Measurements from ENCODE around the gene SH2D7.

The SH2D7 gene

DNA sequence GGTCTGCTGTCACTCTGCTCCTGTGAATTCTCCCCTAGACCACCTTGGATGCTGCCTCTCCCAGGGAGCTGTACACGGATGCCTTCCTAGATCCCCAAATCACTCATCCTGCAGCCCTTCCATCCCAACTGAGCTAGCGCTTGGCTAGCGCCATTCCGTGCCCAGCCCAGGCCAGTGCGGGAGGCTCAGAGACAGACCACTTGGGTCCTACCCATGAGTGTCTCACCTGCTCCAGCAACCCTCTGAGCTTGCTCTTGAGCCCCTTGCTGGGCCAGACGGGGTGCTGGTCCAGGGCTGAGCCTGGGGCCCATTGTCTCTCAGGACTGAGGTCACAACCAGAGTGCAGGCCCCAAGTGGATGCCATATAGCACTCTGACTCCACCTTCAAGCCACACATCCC, 17.7 kb downstream of the SH2D7 start:
- no peaks in the 10 kb centered on the region for H3K27me3 ChIP-seq (ENCODE audit: low read depth)
- DNase-seq (ENCODE audit: low spot score in 2 of 2), result no peak
- peaks cover 4% of the 10 kb centered on the region for H3K4me1 ChIP-seq
- H3K36me3 ChIP-seq (replicated peaks), result no peaks in the 10 kb centered on the region; the same call in 1 of the 2 replicates
- no peak overlapping the region for H3K4me3 ChIP-seq
- no peaks in the 10 kb centered on the region for H3K9me3 ChIP-seq
- in situ Hi-C loops (cut with MboI; ENCODE audit: low sequenced_read_pairs), result loop anchor here (5.0 kb wide), 2 partner anchors 87 to 132 kb away; no protein-coding TSS in a partner anchor

DNA sequence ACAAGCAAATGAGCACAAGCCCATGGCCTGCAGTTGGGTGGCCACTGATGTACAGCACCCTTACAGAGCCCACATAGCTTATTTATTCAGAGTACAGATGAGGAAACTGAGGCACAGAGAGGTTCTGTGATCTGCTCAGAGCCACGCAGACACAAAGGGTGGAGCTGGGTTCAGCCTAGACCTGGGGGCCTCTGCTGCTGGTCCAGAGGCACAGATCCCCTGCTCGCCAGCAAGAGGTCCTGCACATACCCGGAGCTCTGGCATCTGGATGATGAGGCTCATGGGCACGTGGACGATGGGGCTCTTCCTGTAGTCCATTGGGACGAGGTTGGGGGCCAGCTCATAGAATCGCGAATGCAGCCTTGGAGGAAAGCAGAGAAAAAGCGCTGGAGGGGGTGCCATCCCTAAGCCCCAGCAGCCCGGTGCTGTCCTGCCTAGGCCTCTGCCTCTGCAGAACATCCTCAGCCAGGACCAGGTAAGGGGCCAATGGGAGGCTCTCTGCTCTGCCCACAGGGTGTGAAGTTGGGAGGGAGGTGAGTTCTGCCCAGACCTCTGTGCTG, 18.6 kb downstream of the SH2D7 start:
- DNase-seq (ENCODE audit: low spot score in 2 of 2), result no peak
- Histone ChIP-seq H3K36me3 (replicated peaks) (no peaks in the 10 kb centered on the region; the same call in 1 of the 2 replicates), H3K27me3 (ENCODE audit: low read depth) (no peaks in the 10 kb centered on the region), H3K9me3 (no peaks in the 10 kb centered on the region), H3K4me3 (no peak overlapping the region), H3K4me1 (peaks cover 4% of the 10 kb centered on the region)
- in situ Hi-C loops (cut with MboI; ENCODE audit: low sequenced_read_pairs), result loop anchor here (5.0 kb wide), 2 partner anchors 86 to 131 kb away; no protein-coding TSS in a partner anchor

DNA sequence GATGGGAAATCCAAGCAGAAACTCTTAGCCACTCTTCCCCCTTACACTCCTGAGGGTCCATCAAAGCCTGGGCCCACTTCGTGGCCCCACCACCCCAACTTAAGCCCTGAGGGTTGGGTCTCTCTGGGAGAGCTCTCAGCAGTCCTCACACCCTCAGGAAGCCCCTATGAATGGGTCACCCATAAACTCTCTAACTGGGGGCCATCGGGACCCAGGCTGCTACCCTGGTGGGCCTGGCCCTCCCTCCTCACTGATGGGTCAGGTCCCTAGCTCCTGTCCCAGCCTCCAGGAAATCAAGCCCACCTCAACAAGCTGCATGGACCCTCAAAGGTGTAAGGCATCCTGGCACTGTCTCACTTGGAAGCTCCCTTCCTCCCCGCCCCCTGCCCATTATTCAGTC, 19.4 kb downstream of the SH2D7 start:
- in situ Hi-C loops (cut with MboI; ENCODE audit: low sequenced_read_pairs), result loop anchor here (5.0 kb wide), 2 partner anchors 86 to 131 kb away; no protein-coding TSS in a partner anchor
- Histone ChIP-seq H3K27me3 (ENCODE audit: low read depth) (no peaks in the 10 kb centered on the region), H3K4me1 (peaks cover 7% of the 10 kb centered on the region), H3K36me3 (replicated peaks) (no peaks in the 10 kb centered on the region; the same call in 1 of the 2 replicates), H3K9me3 (no peaks in the 10 kb centered on the region), H3K4me3 (no peak overlapping the region)
- DNase-seq (ENCODE audit: low spot score in 2 of 2), result no peak

DNA sequence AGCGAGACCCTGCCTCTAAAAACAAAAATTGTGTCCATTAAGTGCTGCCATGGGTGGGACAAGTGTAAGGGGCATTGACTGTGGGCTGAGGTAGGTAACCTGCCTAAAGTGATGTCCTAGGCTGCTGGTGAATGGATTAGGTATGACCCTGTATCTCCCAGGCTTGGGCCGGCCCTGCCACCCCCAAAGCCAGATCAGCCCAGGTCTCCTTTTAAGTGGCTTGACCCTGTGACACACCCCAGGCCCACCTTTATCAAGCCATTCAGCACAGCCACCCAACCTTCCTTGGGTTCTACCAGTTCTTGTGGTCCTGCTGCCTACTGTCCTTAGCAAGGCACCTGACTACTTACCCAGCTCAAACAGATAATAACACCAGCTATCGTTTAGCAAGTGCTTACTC, 20.2 kb downstream of the SH2D7 start:
- Histone ChIP-seq H3K4me1 (peaks cover 7% of the 10 kb centered on the region), H3K9me3 (no peaks in the 10 kb centered on the region), H3K27me3 (ENCODE audit: low read depth) (no peaks in the 10 kb centered on the region), H3K4me3 (no peak overlapping the region), H3K36me3 (replicated peaks) (no peaks in the 10 kb centered on the region; the same call in 1 of the 2 replicates)
- in situ Hi-C loops (cut with MboI; ENCODE audit: low sequenced_read_pairs), result loop anchor here (5.0 kb wide), 2 partner anchors 85 to 130 kb away; no protein-coding TSS in a partner anchor
- no peak for DNase-seq (ENCODE audit: low spot score in 2 of 2)

DNA sequence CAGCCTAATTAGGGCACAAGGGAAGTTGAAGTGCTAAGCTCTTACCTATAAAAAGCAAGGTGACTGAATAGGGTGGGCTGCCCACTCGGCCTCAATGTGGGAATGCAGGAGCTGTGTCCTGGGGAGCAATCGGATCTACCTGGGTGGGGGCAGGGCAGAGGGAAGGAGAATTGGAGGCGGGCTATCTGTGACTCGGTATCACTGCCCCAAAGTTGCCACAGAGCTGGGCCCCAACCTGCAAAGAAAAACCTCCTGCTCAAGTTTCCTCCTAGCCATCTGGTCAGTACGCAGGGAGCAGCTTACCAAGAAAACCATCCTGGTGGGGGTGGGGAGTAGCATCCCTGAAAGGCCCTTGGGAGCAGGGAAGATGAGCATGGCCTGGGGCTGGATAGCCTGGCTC, 28.2 kb downstream of the SH2D7 start:
- Histone ChIP-seq H3K36me3 (replicated peaks) (no peaks in the 10 kb centered on the region), H3K4me3 (no peak overlapping the region), H3K9me3 (no peaks in the 10 kb centered on the region), H3K4me1 (peaks cover 8% of the 10 kb centered on the region), H3K27me3 (ENCODE audit: low read depth) (no peaks in the 10 kb centered on the region)
- in situ Hi-C loops (cut with MboI; ENCODE audit: low sequenced_read_pairs), result no loop called here
- no peak for DNase-seq (ENCODE audit: low spot score in 2 of 2)

DNA sequence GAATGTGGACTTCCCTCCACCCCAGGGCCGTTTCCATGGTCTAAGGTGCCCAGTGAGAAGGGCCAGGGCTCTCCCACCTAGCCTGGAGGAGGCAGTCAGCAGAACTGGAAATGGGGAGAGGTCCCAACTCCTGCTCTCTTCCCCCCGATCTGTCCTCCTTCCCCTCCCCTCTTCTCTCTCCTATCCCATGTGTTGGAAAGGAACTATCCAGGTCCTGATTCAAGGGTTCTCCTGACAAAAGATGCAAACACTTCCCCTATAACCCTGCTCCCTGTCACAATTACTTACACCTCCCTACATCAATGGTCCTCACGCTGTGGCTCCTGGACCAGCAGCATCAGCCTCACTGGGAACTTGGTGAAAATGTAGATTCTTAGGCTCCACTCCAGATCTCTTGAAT, 32.9 kb downstream of the SH2D7 start:
- no peak for DNase-seq (ENCODE audit: low spot score in 2 of 2)
- H3K4me1 ChIP-seq, result no peaks in the 10 kb centered on the region
- H3K36me3 ChIP-seq (replicated peaks), result no peaks in the 10 kb centered on the region
- no peaks in the 10 kb centered on the region for H3K27me3 ChIP-seq (ENCODE audit: low read depth)
- H3K4me3 ChIP-seq, result no peak overlapping the region
- no peaks in the 10 kb centered on the region for H3K9me3 ChIP-seq
- in situ Hi-C loops (cut with MboI; ENCODE audit: low sequenced_read_pairs), result no loop called here

DNA sequence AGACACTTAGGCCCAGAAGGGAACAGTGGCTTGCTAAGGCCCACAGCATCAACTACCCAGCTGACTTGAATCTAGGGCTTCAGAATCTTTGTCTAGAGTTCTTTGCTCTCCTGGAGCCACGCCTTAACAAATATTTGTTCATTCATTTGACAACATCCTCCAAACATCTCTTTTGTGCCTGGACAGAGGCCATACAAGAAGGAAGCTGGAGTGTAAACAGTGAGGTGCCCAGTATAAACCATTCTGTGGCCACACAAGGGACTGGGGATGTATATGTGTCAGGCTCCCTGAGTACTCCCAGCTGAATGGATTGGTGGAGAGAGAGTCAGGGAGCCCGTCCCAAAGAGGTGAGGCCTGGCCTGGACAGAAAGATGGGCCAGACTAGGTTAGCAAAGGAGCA, 35.5 kb downstream of the SH2D7 start:
- Histone ChIP-seq H3K4me3 (no peak overlapping the region), H3K36me3 (replicated peaks) (no peaks in the 10 kb centered on the region), H3K27me3 (ENCODE audit: low read depth) (no peaks in the 10 kb centered on the region), H3K4me1 (peaks cover 15% of the 10 kb centered on the region), H3K9me3 (no peaks in the 10 kb centered on the region)
- in situ Hi-C loops (cut with MboI; ENCODE audit: low sequenced_read_pairs), result no loop called here
- DNase-seq (ENCODE audit: low spot score in 2 of 2), result no peak

DNA sequence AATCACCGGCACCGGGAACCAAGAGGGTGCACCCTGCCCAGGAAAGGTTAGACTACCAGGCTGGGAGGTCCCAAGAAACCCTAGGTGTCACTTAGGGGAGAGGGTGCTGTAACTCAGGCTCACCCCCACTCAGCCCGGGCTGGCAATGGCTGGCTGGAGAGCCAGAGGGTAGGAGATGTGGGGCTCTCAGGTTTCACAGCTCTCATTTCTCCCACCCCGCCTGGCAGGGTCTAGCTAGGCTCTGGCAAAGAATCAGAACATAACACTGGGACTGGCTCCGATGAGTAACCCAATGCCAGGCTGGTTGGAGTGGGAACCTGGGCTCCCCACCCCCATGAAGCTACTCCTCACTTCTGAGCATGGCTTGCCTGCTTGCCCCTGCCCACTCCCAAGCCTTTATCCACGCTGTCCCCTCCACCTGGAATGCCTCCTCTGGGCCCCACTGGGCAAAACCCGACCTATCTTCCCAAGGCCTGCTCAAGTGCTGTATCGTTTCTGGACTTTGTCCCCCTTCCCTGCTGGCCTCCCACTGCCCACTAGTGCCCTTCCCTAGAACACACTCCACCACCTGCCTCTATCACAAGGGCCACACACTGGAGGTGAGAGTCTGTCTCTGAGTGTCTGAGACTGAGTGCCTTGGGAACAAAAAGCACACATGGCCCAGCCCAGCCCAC, 36.9 kb downstream of the SH2D7 start:
- in situ Hi-C loops (cut with MboI; ENCODE audit: low sequenced_read_pairs), result no loop called here
- Histone ChIP-seq H3K36me3 (replicated peaks) (no peaks in the 10 kb centered on the region), H3K27me3 (ENCODE audit: low read depth) (no peaks in the 10 kb centered on the region), H3K4me3 (no peak overlapping the region), H3K4me1 (peaks cover 15% of the 10 kb centered on the region), H3K9me3 (no peaks in the 10 kb centered on the region)
- DNase-seq (ENCODE audit: low spot score in 2 of 2), result no peak

DNA sequence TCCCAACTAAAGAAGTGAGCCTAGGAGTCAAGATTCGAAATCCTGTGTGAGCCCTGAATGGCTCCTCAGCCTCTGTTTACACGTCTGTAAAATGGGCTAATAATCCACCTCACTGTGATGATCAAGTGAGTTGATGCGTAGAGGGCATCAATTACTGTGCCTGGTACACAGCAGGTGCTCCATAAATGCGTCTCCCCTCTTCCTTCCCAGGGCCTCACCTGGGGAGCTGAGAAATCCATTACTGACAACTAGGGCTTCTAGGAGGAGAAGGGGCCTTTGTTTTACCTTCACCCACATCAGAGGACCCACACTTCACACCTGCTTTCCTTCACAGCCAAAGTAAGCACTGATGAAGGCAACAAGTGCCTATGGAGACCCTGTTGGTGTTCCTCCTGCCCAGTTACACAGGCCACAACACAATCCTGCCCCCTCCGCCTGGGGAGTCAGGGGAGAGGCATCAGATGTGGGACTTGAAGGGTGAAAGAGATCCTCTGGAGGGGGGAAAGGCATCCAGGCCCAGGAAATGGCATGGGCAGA, 37.5 kb downstream of the SH2D7 start:
- Histone ChIP-seq H3K27me3 (ENCODE audit: low read depth) (no peaks in the 10 kb centered on the region), H3K4me1 (peaks cover 15% of the 10 kb centered on the region), H3K36me3 (replicated peaks) (no peaks in the 10 kb centered on the region), H3K4me3 (no peak overlapping the region), H3K9me3 (no peaks in the 10 kb centered on the region)
- DNase-seq (ENCODE audit: low spot score in 2 of 2), result no peak
- in situ Hi-C loops (cut with MboI; ENCODE audit: low sequenced_read_pairs), result no loop called here

DNA sequence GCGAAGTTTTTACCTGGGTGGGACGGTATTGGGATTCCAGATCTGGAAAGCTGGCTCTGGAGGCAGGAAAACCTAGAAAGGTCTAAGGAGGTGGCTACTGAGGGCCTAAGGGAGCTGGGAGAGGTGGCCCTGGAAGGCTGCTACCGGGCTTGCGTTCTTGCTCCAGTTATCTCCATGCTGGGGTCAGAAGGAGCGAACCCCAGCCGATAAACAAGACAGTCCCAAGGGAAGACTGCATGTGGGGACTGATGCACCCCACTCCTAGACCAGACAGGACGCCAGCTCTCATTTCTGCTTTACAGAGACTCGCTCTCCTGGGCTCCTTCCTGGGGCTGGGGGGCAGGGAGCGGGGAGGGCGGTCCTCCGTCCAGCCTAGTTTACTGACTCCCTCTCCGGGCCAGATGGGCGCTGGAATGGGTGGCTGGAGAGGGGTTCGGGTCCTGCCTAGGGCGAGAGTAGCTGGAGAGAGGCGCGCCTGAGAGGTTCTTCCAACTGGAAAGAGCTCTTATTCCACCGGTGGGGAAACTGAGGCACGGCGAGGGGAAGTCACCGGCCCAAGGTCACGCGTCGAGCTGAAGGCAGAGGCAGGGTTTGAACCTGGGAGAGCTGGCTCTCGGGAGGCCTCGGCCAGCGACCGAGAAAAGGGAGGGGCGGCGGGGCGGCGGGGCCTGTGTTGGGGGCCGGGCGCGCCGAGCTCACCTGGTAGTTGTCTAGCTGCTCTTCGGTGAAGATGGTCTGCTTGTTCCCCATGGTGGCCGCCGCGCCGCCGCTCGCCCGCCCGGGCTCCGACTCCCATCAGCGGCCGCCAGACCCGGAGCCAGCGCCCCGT, 38.3 kb downstream of the SH2D7 start:
- in situ Hi-C loops (cut with MboI; ENCODE audit: low sequenced_read_pairs), result no loop called here
- H3K27me3 ChIP-seq (ENCODE audit: low read depth), result no peaks in the 10 kb centered on the region
- peak in 1 of 2 experiments; percentile 38 for DNase-seq (ENCODE audit: low spot score in 2 of 2)

DNA sequence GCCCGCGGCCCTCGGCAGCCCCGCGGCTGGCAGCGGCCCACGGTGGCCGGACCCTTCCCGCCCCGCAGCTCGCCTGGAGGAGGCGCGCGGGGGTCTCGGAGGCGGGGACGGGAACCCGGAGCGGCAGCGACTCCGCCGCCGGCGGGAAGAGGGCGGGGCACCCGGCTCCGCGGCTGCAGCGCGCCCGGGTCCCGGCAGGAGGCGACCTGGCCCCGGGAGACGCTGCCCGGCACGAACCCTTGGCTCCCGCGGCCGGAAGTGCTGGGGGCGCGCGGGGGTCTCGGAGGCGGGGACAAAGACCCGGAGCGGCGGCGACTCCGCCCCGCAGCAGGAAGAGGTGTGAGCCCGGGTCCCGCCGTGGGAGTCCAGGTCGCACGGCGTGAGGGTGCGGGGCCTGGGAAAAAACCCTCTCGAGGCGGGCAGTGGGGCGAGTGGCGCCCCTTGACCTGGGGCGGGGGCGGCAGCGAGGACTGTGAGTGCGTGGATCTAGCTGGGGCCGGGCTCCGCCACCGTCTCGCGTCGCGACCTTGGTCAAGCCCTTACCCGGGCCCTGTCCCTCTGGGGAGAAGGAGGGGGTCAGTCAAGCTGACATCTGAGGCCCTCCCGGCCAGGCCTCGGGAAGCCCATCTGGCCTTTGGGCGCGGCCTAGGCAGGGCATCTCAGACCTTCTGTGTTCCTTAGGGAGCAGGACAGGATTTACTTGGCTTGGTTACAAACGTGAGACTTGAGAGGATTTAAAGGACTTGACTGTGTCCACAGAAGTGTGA, 39.1 kb downstream of the SH2D7 start, which contains the start of gene CIB2:
Gene CIB2 (minus strand): TSS at position 151 of the 767 bp plus-strand sequence. CDS start 230 bp downstream, outside the sequence.
- in situ Hi-C loops (cut with MboI; ENCODE audit: low sequenced_read_pairs), result no loop called here
- Histone ChIP-seq H3K36me3 (replicated peaks) (no peaks in the 10 kb centered on the region), H3K4me3 (peak within 1 kb of the TSS; percentile 79), H3K4me1 (peaks cover 15% of the 10 kb centered on the region), H3K27me3 (ENCODE audit: low read depth) (no peaks in the 10 kb centered on the region), H3K9me3 (no peaks in the 10 kb centered on the region)
- DNase-seq (ENCODE audit: low spot score in 2 of 2), result peak; percentile 93 to 96

More for the DNA sequence above, 38.3 kb downstream of the SH2D7 start:
- H3K36me3 ChIP-seq (replicated peaks), result no peaks in the 10 kb centered on the region
- H3K4me3 ChIP-seq, result peak overlapping the region; percentile 79
- peaks cover 15% of the 10 kb centered on the region for H3K4me1 ChIP-seq
- no peaks in the 10 kb centered on the region for H3K9me3 ChIP-seq

DNA sequence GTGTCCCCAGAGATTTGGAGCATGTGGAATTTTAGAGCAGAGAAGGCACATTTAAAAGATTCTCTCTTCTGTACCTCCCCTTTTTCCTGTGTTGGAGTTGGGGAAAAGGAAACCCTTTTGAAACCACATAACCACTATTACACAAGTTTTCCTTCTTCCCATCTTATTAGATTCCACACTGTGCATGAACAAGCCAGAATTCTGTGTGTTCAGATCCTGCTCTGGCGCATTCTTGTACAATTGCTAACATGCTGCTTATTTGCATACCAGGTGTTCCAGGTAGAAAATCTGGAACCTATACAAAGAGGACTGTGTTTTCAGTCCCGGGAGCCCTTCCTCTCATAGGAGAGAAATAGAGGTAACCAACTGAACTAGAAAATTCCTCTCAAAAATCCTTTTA, 41.4 kb downstream of the SH2D7 start:
- Histone ChIP-seq H3K4me1 (peaks cover 15% of the 10 kb centered on the region), H3K9me3 (no peaks in the 10 kb centered on the region; the same call in 1 of the 2 replicates), H3K4me3 (no peak overlapping the region), H3K27me3 (ENCODE audit: low read depth) (no peaks in the 10 kb centered on the region), H3K36me3 (replicated peaks) (no peaks in the 10 kb centered on the region)
- in situ Hi-C loops (cut with MboI; ENCODE audit: low sequenced_read_pairs), result no loop called here
- DNase-seq (ENCODE audit: low spot score in 2 of 2), result no peak

DNA sequence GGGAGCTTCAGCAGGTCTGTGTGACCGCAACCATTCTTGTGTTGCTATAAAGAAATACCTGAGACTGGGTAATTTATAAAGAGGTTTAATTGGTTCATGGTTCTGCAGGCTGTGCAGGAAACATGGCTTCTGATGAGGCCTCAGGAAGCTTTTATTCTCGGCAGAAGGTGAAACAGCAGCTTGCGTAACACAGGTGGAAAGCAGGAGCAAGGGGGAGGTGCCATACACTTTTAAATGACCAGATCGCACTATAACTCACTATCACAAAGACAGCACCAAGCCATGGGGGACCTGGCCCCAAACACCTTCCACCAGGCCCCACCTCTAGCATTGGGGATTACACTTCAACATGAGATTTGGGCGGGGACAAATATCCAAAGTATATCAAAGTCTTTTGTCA, 47.2 kb downstream of the SH2D7 start:
- no peak for DNase-seq (ENCODE audit: low spot score in 2 of 2)
- in situ Hi-C loops (cut with MboI; ENCODE audit: low sequenced_read_pairs), result no loop called here
- H3K27me3 ChIP-seq (ENCODE audit: low read depth), result no peaks in the 10 kb centered on the region
- H3K36me3 ChIP-seq (replicated peaks), result no peaks in the 10 kb centered on the region
- no peaks in the 10 kb centered on the region for H3K4me1 ChIP-seq
- no peaks in the 10 kb centered on the region; the same call in 1 of the 2 replicates for H3K9me3 ChIP-seq
- no peak overlapping the region for H3K4me3 ChIP-seq

All from HAP-1 (cell line).